ENCODE results near the gene GNAZ. TPM values are rescaled to one million over a fixed set of nuclear protein-coding genes. Genes with fewer than 3 reads are reported as not detected.

Gene GNAZ
- total and polyA plus RNA-seq, 2 donors (not counting 1 experiment from before 2014, with no cell fraction given): 2.8 to 9.1 TPM

DNA sequence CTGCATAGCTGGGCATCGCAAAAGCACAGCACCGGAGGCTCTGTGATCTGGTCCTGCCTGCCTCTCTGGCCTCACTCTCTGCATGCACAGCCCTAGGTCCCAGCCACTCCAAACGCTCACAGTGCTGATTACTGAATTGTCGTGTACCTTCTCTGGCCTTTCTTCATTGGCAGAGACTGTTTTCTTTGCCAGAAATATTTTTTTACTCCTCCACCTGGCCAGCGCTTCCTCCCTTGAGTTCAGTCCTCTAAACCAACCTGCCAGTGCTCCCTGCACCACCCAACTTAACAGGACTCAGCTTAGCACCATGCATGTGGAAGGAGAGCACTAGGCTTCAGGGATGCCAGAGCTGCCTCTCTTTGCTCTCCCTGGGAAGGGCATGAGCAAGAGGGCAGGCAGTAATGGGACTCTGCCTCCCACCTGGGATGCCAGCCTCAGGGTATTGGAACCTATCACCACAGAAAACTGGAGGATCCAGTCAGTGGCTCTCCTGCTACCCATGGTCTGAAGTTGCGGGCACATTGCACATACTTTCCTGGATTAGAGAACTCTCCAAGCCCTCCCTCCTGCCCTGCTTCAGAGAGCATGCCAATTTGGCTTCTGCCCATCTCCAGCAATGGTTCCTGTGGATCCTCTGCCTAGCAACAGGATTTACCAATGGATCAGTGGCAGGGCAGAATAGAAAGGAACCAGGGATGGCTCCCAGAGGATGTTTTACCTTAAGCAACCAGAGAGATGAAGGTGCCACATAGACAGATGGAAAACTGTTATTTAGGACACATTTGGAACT, 37.0 kb upstream of the GNAZ start:
- Mint-ChIP-seq H3K9me3 (ENCODE audit: insufficient read depth) (peaks cover 4% of the 10 kb centered on the region), H3K27me3 (no peaks in the 10 kb centered on the region), H3K4me1 (peaks cover 49% of the 10 kb centered on the region), H3K4me3 (no peak overlapping the region), H3K27ac (peak overlapping the region; percentile 32)
- no peak overlapping the region for H3K4me3 ChIP-seq (ENCODE audit: control extremely low read depth in 1 of 5, extremely low read depth in 1 of 5, insufficient read depth in 1 of 5, low read depth in 2 of 5, low read length in 4 of 5)
- no peak for TF ChIP-seq EZH2 (IDR thresholded peaks at IDR 0.05; ENCODE audit: borderline replicate concordance, insufficient read depth, low read depth, low read length, poor library complexity, severe bottlenecking)
- TF ChIP-seq, protein P1, sequence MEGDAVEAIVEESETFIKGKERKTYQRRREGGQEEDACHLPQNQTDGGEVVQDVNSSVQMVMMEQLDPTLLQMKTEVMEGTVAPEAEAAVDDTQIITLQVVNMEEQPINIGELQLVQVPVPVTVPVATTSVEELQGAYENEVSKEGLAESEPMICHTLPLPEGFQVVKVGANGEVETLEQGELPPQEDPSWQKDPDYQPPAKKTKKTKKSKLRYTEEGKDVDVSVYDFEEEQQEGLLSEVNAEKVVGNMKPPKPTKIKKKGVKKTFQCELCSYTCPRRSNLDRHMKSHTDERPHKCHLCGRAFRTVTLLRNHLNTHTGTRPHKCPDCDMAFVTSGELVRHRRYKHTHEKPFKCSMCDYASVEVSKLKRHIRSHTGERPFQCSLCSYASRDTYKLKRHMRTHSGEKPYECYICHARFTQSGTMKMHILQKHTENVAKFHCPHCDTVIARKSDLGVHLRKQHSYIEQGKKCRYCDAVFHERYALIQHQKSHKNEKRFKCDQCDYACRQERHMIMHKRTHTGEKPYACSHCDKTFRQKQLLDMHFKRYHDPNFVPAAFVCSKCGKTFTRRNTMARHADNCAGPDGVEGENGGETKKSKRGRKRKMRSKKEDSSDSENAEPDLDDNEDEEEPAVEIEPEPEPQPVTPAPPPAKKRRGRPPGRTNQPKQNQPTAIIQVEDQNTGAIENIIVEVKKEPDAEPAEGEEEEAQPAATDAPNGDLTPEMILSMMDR (IDR thresholded peaks at IDR 0.05): no peak
- ChIA-PET CTCF (no interaction called here), POLR2A (no interaction called here)
- peaks cover 43 to 49% of the 10 kb centered on the region in 2 donors for H3K4me1 ChIP-seq (ENCODE audit: control insufficient read depth in 2 of 2, insufficient read depth in 2 of 2, low read length in 2 of 2)
- ATAC-seq (ENCODE audit: low read depth) (no peak), DNase-seq (no peak)
- no peaks in the 10 kb centered on the region for H4K20me1 ChIP-seq (ENCODE audit: control insufficient read depth, insufficient read depth, low read length, poor library complexity, severe bottlenecking)
- peaks cover 0 to 10% (median 0%) of the 10 kb centered on the region in 3 donors for H3K9me3 ChIP-seq (ENCODE audit: control extremely low read depth in 1 of 3, control insufficient read depth in 2 of 3, insufficient read depth in 1 of 3, low read length in 2 of 3)
- no peaks in the 10 kb centered on the region for H3K27me3 ChIP-seq (replicated peaks in 1 of 4; ENCODE audit: control extremely low read depth in 1 of 4, control insufficient read depth in 3 of 4, insufficient read depth in 4 of 4, low read length in 3 of 4)
- H3K27ac ChIP-seq (ENCODE audit: low read length in 2 of 2): no peak overlapping the region
- 92% methylated on average over 6 of the region's 6 CpGs for WGBS (ENCODE audit: insufficient coverage)
- H3K9ac ChIP-seq (ENCODE audit: low read length): no peak overlapping the region
- H3K36me3 ChIP-seq (replicated peaks in 1 of 2; ENCODE audit: control extremely low read depth in 1 of 2, control insufficient read depth in 1 of 2, extremely low read depth in 1 of 2, insufficient read depth in 2 of 2, low read length in 1 of 2): no peaks in the 10 kb centered on the region
- intact Hi-C loops (cut with micrococcal nuclease): no loop called here
- no peaks in the 10 kb centered on the region for H3K79me2 ChIP-seq (ENCODE audit: control insufficient read depth, insufficient read depth, low read length)
- H2AFZ ChIP-seq (ENCODE audit: insufficient read depth, low read depth, low read length, poor library complexity, severe bottlenecking): no peak overlapping the region
- no peak overlapping the region for H3K4me2 ChIP-seq (replicated peaks; ENCODE audit: low read depth, low read length, poor library complexity, severe bottlenecking)

All from B cell (primary cell).